ENCODE results near the gene DEFB114. TPM values are rescaled to one million over a fixed set of nuclear protein-coding genes. Genes with fewer than 3 reads are reported as not detected.

DEFB114 gene
- total RNA-seq, 1 experiment from 2014 or later = not detected

GRCh38 chr6:49937017-49937416 is 26.9 kb downstream of the DEFB114 start:
- DNase-seq (ENCODE audit: low read depth) = no peak

- DNase-seq (ENCODE audit: low read depth) = no peak
These were observed 28.6 kb downstream of the DEFB114 start for GRCh38 chr6:49935387-49935786.

- DNase-seq (ENCODE audit: low read depth) = no peak
These were observed 29.2 kb downstream of the DEFB114 start for GRCh38 chr6:49934770-49935169.

GRCh38 chr6:49933526-49933925 is 30.4 kb downstream of the DEFB114 start:
- DNase-seq (ENCODE audit: low read depth) = no peak

GRCh38 chr6:49929340-49929739 is 34.6 kb downstream of the DEFB114 start:
- no peak for DNase-seq (ENCODE audit: low read depth)

- no peak for DNase-seq (ENCODE audit: low read depth)
These were observed 40.1 kb downstream of the DEFB114 start for GRCh38 chr6:49923826-49924225.

- DNase-seq (ENCODE audit: low read depth) = no peak
These were observed 43.9 kb downstream of the DEFB114 start for GRCh38 chr6:49919935-49920644.

GRCh38 chr6:49919261-49919660 is 44.7 kb downstream of the DEFB114 start:
- DNase-seq (ENCODE audit: low read depth) = no peak

GRCh38 chr6:49918787-49919186 is 45.2 kb downstream of the DEFB114 start:
- DNase-seq (ENCODE audit: low read depth) = no peak

- no peak for DNase-seq (ENCODE audit: low read depth)
These were observed 48.9 kb downstream of the DEFB114 start for GRCh38 chr6:49915035-49915434.

- DNase-seq (ENCODE audit: low read depth) = no peak
These were observed 50.2 kb downstream of the DEFB114 start for GRCh38 chr6:49913636-49914375.

- DNase-seq (ENCODE audit: low read depth) = no peak
These were observed 51.8 kb downstream of the DEFB114 start for GRCh38 chr6:49912196-49912595.

- DNase-seq (ENCODE audit: low read depth) = no peak
These were observed 52.7 kb downstream of the DEFB114 start for GRCh38 chr6:49911252-49911651.

Other genes with a start within 250 kb of the DEFB114 start
- gene CRISP3, start 219.8 kb downstream of the DEFB114 start, total RNA-seq (2014; rRNA removed; shearing (Covaris generic)) = not detected in 2 replicates
- not detected in 2 replicates for gene PGK2, start 176.9 kb downstream of the DEFB114 start, total RNA-seq (2014; rRNA removed; shearing (Covaris generic))
- gene CRISP1, start 97.6 kb downstream of the DEFB114 start, total RNA-seq (2014; rRNA removed; shearing (Covaris generic)) = not detected in 2 replicates
- gene DEFB113, start 5.5 kb upstream of the DEFB114 start, total RNA-seq (2014; rRNA removed; shearing (Covaris generic)) = not detected in 2 replicates
- not detected in 2 replicates for gene DEFB110, start 57.8 kb upstream of the DEFB114 start, total RNA-seq (2014; rRNA removed; shearing (Covaris generic))
- not detected in 2 replicates for gene DEFB112, start 85.8 kb upstream of the DEFB114 start, total RNA-seq (2014; rRNA removed; shearing (Covaris generic))